Activated T-cell treated with anti-CD3 and anti-CD28 coated beads for 1 hour (primary cell): ENCODE measurements around the gene CERS1.

ENCODE experiments used
- DNase-seq: peaks from one replicate; pipeline ENCODE4 v3.0.0-alpha.2; 2020; ENCODE audit warnings: low read depth

The CERS1 gene

GRCh38 chr19:18856385-18857126 lies 39.4 kb downstream of the CERS1 start:
- DNase-seq: no peak

- no peak for DNase-seq
Observed at GRCh38 chr19:18855647-18856384, 40.1 kb downstream of the CERS1 start.

GRCh38 chr19:18854982-18855381 lies 41.0 kb downstream of the CERS1 start:
- no peak for DNase-seq

GRCh38 chr19:18853755-18854427 lies 42.1 kb downstream of the CERS1 start:
- no peak for DNase-seq

- DNase-seq: no peak
Observed at GRCh38 chr19:18852648-18853047, 43.3 kb downstream of the CERS1 start.

GRCh38 chr19:18851673-18852325 lies 44.2 kb downstream of the CERS1 start:
- DNase-seq: no peak

- no peak for DNase-seq
Observed at GRCh38 chr19:18850471-18851375, 45.2 kb downstream of the CERS1 start.

GRCh38 chr19:18849838-18850400 lies 46.0 kb downstream of the CERS1 start:
- DNase-seq: no peak

GRCh38 chr19:18848878-18849661 lies 46.9 kb downstream of the CERS1 start:
- no peak for DNase-seq

- no peak for DNase-seq
Observed at GRCh38 chr19:18847549-18848463, 48.2 kb downstream of the CERS1 start.

- peak; percentile 59 for DNase-seq
Observed at GRCh38 chr19:18846862-18847548, 49.0 kb downstream of the CERS1 start.

- DNase-seq: no peak
Observed at GRCh38 chr19:18845961-18846360, 50.0 kb downstream of the CERS1 start.

GRCh38 chr19:18844806-18845329 lies 51.1 kb downstream of the CERS1 start:
- no peak for DNase-seq

GRCh38 chr19:18843960-18844359 lies 52.0 kb downstream of the CERS1 start:
- DNase-seq: no peak

- no peak for DNase-seq
Observed at GRCh38 chr19:18842166-18842565, 53.8 kb downstream of the CERS1 start.

GRCh38 chr19:18841400-18841799 lies 54.6 kb downstream of the CERS1 start:
- DNase-seq: no peak

- DNase-seq: no peak
Observed at GRCh38 chr19:18840288-18841267, 55.4 kb downstream of the CERS1 start.
